GM23338 (cell line): ENCODE measurements around the gene NINL. TPM values are rescaled to one million over a fixed set of nuclear protein-coding genes. Genes with fewer than 3 reads are reported as not detected.
"Not testable (repeated sequence)": the region's sequence is repeated elsewhere in the genome, so short reads cannot be mapped to it uniquely, and the experiment has no call there.

Experiments
- ATAC-seq: fragments of 200-7000 bp; cut with Tn5 transposase; 3 replicates; pipeline ENCODE4 v1.9.1; 2020
- DNase-seq: peaks from one replicate; pipeline ENCODE4 v3.0.0-alpha.2; 2015; ENCODE audit warnings: low spot score
- H2AFZ ChIP-seq: fragments of 200-600 bp; sonication (generic); 2 replicates; pipeline ENCODE4 v1.8.0; 2016; ENCODE audit warnings: antibody characterized with exemption, mild to moderate bottlenecking, moderate library complexity
- H3F3A ChIP-seq: fragments of 200-600 bp; sonication (generic); replicated peaks from 2 replicates; pipeline ENCODE4 v1.8.0; 2017; ENCODE audit warnings: antibody characterized with exemption, mixed run types, low read depth
- H3K27ac ChIP-seq: fragments of 200-600 bp; sonication (generic); 2 replicates; pipeline ENCODE4 v1.6.1; 2016; ENCODE audit warnings: low read depth
- H3K27me3 ChIP-seq: fragments of 200-600 bp; sonication (generic); 2 replicates; pipeline ENCODE4 v1.8.0; 2016; ENCODE audit warnings: mild to moderate bottlenecking, mixed run types, moderate library complexity; ENCODE audit not compliant: insufficient read depth
- H3K36me3 ChIP-seq: fragments of 200-600 bp; sonication (generic); 2 replicates; pipeline ENCODE4 v1.8.0; 2016; ENCODE audit warnings: mild to moderate bottlenecking; ENCODE audit not compliant: insufficient read depth
- H3K4me1 ChIP-seq: fragments of 200-600 bp; sonication (generic); 2 replicates; pipeline ENCODE4 v1.8.0; 2016; ENCODE audit warnings: mild to moderate bottlenecking, moderate library complexity; ENCODE audit not compliant: insufficient read depth
- H3K4me2 ChIP-seq: fragments of 200-600 bp; sonication (generic); 2 replicates; pipeline ENCODE4 v1.7.1; 2017; ENCODE audit warnings: mixed run types
- H3K4me3 ChIP-seq: fragments of 200-600 bp; sonication (generic); 2 replicates; pipeline ENCODE4 v1.6.1; 2016; ENCODE audit warnings: mixed run types
- H3K79me2 ChIP-seq: fragments of 200-600 bp; sonication (generic); replicated peaks from 2 replicates; pipeline ENCODE4 v1.8.0; 2017; ENCODE audit warnings: mild to moderate bottlenecking; ENCODE audit not compliant: insufficient read depth
- H3K9me2 ChIP-seq: fragments of 200-600 bp; sonication (generic); 2 replicates; pipeline ENCODE4 v1.8.0; 2017; ENCODE audit not compliant: insufficient read depth
- H4K20me1 ChIP-seq: fragments of 200-600 bp; sonication (generic); replicated peaks from 2 replicates; pipeline ENCODE4 v1.8.0; 2017; ENCODE audit warnings: mild to moderate bottlenecking; ENCODE audit not compliant: insufficient read depth
- H3K27ac Mint-ChIP-seq: 2 replicates; pipeline ENCODE4 v1.8.0; 2020; ENCODE audit warnings: inconsistent platforms, mild to moderate bottlenecking, moderate library complexity, mixed read lengths
- H3K27me3 Mint-ChIP-seq: 3 replicates; pipeline ENCODE4 v1.8.0; 2022; ENCODE audit warnings: low read depth, mild to moderate bottlenecking, moderate library complexity, mixed read lengths, inconsistent platforms; ENCODE audit not compliant: insufficient read depth, poor library complexity
- H3K36me3 Mint-ChIP-seq: 3 replicates; pipeline ENCODE4 v1.8.0; 2021; ENCODE audit warnings: low read depth, mild to moderate bottlenecking, inconsistent platforms, moderate library complexity, mixed read lengths
- H3K4me1 Mint-ChIP-seq: 3 replicates; pipeline ENCODE4 v1.8.0; 2020; ENCODE audit warnings: mild to moderate bottlenecking, inconsistent platforms, mixed read lengths
- H3K4me3 Mint-ChIP-seq: 3 replicates; pipeline ENCODE4 v1.8.0; 2021; ENCODE audit warnings: moderate library complexity, mild to moderate bottlenecking, inconsistent platforms, mixed read lengths
- H3K9me3 Mint-ChIP-seq: 3 replicates; pipeline ENCODE4 v1.8.0; 2020; ENCODE audit warnings: moderate library complexity, mild to moderate bottlenecking, inconsistent platforms, mixed read lengths
- CREB1 ChIP-seq: fragments of 250-450 bp; sonication (Bioruptor Pico); IDR thresholded peaks from 2 replicates; pipeline ENCODE4 v1.5.0; 2020; ENCODE audit warnings: low read depth, mild to moderate bottlenecking, moderate library complexity
- EZH2 ChIP-seq: fragments of 200-600 bp; sonication (generic); IDR thresholded peaks from one replicate; pipeline ENCODE4 v1.8.0; 2017; ENCODE audit warnings: antibody characterized with exemption, mild to moderate bottlenecking, low read depth; ENCODE audit not compliant: unreplicated experiment
- EZH2phosphoT487 ChIP-seq: fragments of 200-600 bp; sonication (generic); IDR thresholded peaks from one replicate; pipeline ENCODE4 v1.8.1; 2018; ENCODE audit warnings: antibody characterized with exemption; ENCODE audit not compliant: unreplicated experiment
- NANOG ChIP-seq: IDR thresholded peaks from 2 replicates; pipeline ENCODE4 v1.6.1; 2016; ENCODE audit warnings: antibody characterized with exemption, borderline replicate concordance
- POLR2AphosphoS5 ChIP-seq: IDR thresholded peaks from 2 replicates; pipeline ENCODE4 v1.6.1; 2016; ENCODE audit warnings: antibody characterized with exemption, low read depth
- STAT1 ChIP-seq: IDR thresholded peaks from one replicate; pipeline ENCODE4 v1.6.1; 2016; ENCODE audit warnings: antibody characterized with exemption; ENCODE audit not compliant: unreplicated experiment
- ZNF114 ChIP-seq: fragments of 250-450 bp; sonication (Bioruptor Pico); IDR thresholded peaks from 2 replicates; pipeline ENCODE4 v1.5.0; 2020; ENCODE audit warnings: mild to moderate bottlenecking, moderate library complexity
- ZNF331 ChIP-seq: fragments of 250-450 bp; sonication (Bioruptor Pico); IDR thresholded peaks from 2 replicates; pipeline ENCODE4 v1.5.0; 2020; ENCODE audit warnings: low read depth, mild to moderate bottlenecking, moderate library complexity
- polyA plus RNA-seq: library from polyadenylated mRNA; unstranded; fragments of >200 nt; fragmentation: Nextera tagmentation; extraction: Ambion mirVana; gene quantifications from 2 replicates; pipeline ENCODE4 v1.2.1, GENCODE V29; 2016
- total RNA-seq: library from RNA; depleted of rRNA; stranded (reverse); fragments of >200 nt; shearing (Covaris generic); gene quantifications from 2 replicates; pipeline ENCODE4 v1.2.3, GENCODE V29; 2014
- TF ChIP-seq, protein P1 (sequence below): IDR thresholded peaks from one replicate; pipeline ENCODE4 v1.6.1; 2018; ENCODE audit warnings: antibody characterized with exemption; ENCODE audit not compliant: unreplicated experiment
- TF ChIP-seq, protein P2 (sequence below): fragments of 250-450 bp; sonication (Bioruptor Pico); IDR thresholded peaks from 2 replicates; pipeline ENCODE4 v1.5.0; 2020; ENCODE audit warnings: mild to moderate bottlenecking, moderate library complexity
- TF ChIP-seq, protein P3 (sequence below): IDR thresholded peaks from 2 replicates; pipeline ENCODE4 v1.6.1; 2016; ENCODE audit warnings: antibody characterized with exemption

NINL gene
- total and polyA plus RNA-seq, 2 experiments from 2014 or later, result 18.0 to 31.2 TPM

DNA sequence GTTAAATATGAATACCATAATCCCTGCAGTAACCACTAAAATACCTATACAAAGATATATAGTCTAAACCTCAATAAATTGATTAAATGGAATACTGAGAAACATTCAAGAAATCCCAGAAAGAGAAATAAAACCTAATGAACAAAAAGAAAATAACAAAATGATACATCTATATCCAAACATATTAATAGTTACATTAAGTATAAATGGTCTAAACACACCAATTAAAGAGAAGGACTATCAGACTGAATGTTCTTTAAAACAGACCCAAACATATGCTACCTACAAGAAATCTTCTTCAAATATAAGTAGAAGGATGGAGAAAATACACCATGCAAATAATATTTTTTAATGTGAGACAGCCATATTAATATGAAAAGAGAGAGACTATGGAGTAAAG is 22.0 kb downstream of the NINL start:
- H3K27ac Mint-ChIP-seq, result no peak overlapping the region
- no peaks in the 10 kb centered on the region for H3K9me2 ChIP-seq
- H3K36me3 Mint-ChIP-seq, result peaks cover 59% of the 10 kb centered on the region
- no peak for TF ChIP-seq ZNF331 (CRISPR knock-in tag)
- TF ChIP-seq ZNF114 (CRISPR knock-in tag), result no peak
- TF ChIP-seq, protein P1, sequence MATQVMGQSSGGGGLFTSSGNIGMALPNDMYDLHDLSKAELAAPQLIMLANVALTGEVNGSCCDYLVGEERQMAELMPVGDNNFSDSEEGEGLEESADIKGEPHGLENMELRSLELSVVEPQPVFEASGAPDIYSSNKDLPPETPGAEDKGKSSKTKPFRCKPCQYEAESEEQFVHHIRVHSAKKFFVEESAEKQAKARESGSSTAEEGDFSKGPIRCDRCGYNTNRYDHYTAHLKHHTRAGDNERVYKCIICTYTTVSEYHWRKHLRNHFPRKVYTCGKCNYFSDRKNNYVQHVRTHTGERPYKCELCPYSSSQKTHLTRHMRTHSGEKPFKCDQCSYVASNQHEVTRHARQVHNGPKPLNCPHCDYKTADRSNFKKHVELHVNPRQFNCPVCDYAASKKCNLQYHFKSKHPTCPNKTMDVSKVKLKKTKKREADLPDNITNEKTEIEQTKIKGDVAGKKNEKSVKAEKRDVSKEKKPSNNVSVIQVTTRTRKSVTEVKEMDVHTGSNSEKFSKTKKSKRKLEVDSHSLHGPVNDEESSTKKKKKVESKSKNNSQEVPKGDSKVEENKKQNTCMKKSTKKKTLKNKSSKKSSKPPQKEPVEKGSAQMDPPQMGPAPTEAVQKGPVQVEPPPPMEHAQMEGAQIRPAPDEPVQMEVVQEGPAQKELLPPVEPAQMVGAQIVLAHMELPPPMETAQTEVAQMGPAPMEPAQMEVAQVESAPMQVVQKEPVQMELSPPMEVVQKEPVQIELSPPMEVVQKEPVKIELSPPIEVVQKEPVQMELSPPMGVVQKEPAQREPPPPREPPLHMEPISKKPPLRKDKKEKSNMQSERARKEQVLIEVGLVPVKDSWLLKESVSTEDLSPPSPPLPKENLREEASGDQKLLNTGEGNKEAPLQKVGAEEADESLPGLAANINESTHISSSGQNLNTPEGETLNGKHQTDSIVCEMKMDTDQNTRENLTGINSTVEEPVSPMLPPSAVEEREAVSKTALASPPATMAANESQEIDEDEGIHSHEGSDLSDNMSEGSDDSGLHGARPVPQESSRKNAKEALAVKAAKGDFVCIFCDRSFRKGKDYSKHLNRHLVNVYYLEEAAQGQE, result no peak
- TF ChIP-seq NANOG, result no peak
- TF ChIP-seq, protein P2, sequence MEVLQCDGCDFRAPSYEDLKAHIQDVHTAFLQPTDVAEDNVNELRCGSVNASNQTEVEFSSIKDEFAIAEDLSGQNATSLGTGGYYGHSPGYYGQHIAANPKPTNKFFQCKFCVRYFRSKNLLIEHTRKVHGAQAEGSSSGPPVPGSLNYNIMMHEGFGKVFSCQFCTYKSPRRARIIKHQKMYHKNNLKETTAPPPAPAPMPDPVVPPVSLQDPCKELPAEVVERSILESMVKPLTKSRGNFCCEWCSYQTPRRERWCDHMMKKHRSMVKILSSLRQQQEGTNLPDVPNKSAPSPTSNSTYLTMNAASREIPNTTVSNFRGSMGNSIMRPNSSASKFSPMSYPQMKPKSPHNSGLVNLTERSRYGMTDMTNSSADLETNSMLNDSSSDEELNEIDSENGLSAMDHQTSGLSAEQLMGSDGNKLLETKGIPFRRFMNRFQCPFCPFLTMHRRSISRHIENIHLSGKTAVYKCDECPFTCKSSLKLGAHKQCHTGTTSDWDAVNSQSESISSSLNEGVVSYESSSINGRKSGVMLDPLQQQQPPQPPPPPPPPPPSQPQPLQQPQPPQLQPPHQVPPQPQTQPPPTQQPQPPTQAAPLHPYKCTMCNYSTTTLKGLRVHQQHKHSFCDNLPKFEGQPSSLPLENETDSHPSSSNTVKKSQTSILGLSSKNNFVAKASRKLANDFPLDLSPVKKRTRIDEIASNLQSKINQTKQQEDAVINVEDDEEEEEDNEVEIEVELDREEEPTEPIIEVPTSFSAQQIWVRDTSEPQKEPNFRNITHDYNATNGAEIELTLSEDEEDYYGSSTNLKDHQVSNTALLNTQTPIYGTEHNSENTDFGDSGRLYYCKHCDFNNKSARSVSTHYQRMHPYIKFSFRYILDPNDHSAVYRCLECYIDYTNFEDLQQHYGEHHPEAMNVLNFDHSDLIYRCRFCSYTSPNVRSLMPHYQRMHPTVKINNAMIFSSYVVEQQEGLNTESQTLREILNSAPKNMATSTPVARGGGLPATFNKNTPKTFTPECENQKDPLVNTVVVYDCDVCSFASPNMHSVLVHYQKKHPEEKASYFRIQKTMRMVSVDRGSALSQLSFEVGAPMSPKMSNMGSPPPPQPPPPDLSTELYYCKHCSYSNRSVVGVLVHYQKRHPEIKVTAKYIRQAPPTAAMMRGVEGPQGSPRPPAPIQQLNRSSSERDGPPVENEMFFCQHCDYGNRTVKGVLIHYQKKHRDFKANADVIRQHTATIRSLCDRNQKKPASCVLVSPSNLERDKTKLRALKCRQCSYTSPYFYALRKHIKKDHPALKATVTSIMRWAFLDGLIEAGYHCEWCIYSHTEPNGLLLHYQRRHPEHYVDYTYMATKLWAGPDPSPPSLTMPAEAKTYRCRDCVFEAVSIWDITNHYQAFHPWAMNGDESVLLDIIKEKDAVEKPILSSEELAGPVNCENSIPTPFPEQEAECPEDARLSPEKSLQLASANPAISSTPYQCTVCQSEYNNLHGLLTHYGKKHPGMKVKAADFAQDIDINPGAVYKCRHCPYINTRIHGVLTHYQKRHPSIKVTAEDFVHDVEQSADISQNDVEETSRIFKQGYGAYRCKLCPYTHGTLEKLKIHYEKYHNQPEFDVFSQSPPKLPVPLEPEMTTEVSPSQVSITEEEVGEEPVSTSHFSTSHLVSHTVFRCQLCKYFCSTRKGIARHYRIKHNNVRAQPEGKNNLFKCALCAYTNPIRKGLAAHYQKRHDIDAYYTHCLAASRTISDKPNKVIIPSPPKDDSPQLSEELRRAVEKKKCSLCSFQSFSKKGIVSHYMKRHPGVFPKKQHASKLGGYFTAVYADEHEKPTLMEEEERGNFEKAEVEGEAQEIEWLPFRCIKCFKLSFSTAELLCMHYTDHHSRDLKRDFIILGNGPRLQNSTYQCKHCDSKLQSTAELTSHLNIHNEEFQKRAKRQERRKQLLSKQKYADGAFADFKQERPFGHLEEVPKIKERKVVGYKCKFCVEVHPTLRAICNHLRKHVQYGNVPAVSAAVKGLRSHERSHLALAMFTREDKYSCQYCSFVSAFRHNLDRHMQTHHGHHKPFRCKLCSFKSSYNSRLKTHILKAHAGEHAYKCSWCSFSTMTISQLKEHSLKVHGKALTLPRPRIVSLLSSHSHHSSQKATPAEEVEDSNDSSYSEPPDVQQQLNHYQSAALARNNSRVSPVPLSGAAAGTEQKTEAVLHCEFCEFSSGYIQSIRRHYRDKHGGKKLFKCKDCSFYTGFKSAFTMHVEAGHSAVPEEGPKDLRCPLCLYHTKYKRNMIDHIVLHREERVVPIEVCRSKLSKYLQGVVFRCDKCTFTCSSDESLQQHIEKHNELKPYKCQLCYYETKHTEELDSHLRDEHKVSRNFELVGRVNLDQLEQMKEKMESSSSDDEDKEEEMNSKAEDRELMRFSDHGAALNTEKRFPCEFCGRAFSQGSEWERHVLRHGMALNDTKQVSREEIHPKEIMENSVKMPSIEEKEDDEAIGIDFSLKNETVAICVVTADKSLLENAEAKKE (CRISPR knock-in tag), result no peak
- TF ChIP-seq, protein P3, sequence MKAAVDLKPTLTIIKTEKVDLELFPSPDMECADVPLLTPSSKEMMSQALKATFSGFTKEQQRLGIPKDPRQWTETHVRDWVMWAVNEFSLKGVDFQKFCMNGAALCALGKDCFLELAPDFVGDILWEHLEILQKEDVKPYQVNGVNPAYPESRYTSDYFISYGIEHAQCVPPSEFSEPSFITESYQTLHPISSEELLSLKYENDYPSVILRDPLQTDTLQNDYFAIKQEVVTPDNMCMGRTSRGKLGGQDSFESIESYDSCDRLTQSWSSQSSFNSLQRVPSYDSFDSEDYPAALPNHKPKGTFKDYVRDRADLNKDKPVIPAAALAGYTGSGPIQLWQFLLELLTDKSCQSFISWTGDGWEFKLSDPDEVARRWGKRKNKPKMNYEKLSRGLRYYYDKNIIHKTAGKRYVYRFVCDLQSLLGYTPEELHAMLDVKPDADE, result no peak
- no peak for TF ChIP-seq CREB1 (CRISPR knock-in tag)
- no peak for TF ChIP-seq POLR2AphosphoS5
- no peak for TF ChIP-seq EZH2phosphoT487
- TF ChIP-seq EZH2, result no peak
- TF ChIP-seq STAT1, result no peak
- peaks cover 6% of the 10 kb centered on the region; the same call in 1 of the 2 replicates for H3K36me3 ChIP-seq
- H3K79me2 ChIP-seq, result peaks cover 70% of the 10 kb centered on the region
- H3K27me3 Mint-ChIP-seq, result no peaks in the 10 kb centered on the region
- H3K27me3 ChIP-seq, result no peaks in the 10 kb centered on the region
- no peaks in the 10 kb centered on the region for H3F3A ChIP-seq
- H3K4me3 Mint-ChIP-seq, result no peak overlapping the region
- H3K4me3 ChIP-seq, result no peak overlapping the region
- H3K4me1 ChIP-seq, result peaks cover 9% of the 10 kb centered on the region; the same call in 1 of the 2 replicates
- ATAC-seq, result no peak
- H3K4me1 Mint-ChIP-seq, result peaks cover 31% of the 10 kb centered on the region
- H3K9me3 Mint-ChIP-seq, result peaks cover 28% of the 10 kb centered on the region
- H3K27ac ChIP-seq, result no peak overlapping the region
- DNase-seq, result no peak
- no peak overlapping the region for H2AFZ ChIP-seq
- H4K20me1 ChIP-seq, result no peaks in the 10 kb centered on the region; the same call in 1 of the 2 replicates
- no peak overlapping the region for H3K4me2 ChIP-seq

DNA sequence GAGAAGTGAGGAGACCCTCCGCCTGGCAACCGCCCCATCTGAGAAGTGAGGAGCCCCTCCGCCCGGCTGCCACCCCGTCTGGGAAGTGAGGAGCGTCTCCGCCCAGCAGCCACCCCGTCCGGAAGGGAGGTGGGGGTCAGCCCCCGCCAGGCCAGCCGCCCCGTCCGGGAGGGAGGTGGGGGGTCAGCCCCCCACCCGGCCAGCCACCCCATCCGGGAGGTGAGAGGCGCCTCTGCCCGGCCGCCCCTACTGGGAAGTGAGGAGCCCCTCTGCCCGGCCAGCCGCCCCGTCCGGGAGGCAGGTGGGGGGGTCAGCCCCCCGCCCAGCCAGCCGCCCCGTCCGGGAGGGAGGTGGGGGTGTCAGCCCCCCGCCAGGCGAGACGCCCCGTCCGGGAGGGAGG is 23.6 kb downstream of the NINL start:
- H3K36me3 ChIP-seq, H3K4me2 ChIP-seq, H3K4me3 Mint-ChIP-seq, H3K27ac ChIP-seq, H3K27ac Mint-ChIP-seq, H3F3A ChIP-seq, H3K27me3 Mint-ChIP-seq, H3K4me1 ChIP-seq, H3K27me3 ChIP-seq, H3K4me3 ChIP-seq, DNase-seq, H3K9me2 ChIP-seq, H4K20me1 ChIP-seq, ATAC-seq, H2AFZ ChIP-seq: not testable (repeated sequence)
- Mint-ChIP-seq H3K4me1 (peaks cover 18% of the 10 kb centered on the region), H3K9me3 (peaks cover 28% of the 10 kb centered on the region), H3K36me3 (peaks cover 54% of the 10 kb centered on the region)
- peaks cover 65% of the 10 kb centered on the region for H3K79me2 ChIP-seq
